Fibroblast of lung (primary cell): Measurements from ENCODE around the gene OVOL1. TPM values are rescaled to one million over a fixed set of nuclear protein-coding genes. Genes with fewer than 3 reads are reported as not detected.

Experiments used
- DNase-seq, 2 donors: peaks; one replicate each; pipeline versions ENCODE4 v3.0.0 to v3.0.0-alpha.2; 2010; ENCODE audit warnings: low read depth in 2 of 2
- H2AFZ ChIP-seq: 2 replicates; pipeline ENCODE4 v1.5.1; 2012; ENCODE audit warnings: low read length, control low read depth, inconsistent platforms
- H3K27ac ChIP-seq: 2 replicates; pipeline ENCODE4 v1.5.1; 2011; ENCODE audit warnings: low read length, control low read depth; ENCODE audit not compliant: insufficient read depth
- H3K27me3 ChIP-seq: 2 replicates; pipeline ENCODE4 v1.5.1; 2011; ENCODE audit warnings: mild to moderate bottlenecking, low read length; ENCODE audit not compliant: control insufficient read depth, insufficient read depth
- H3K36me3 ChIP-seq: 2 replicates; pipeline ENCODE4 v1.5.1; 2011; ENCODE audit warnings: low read length; ENCODE audit not compliant: control insufficient read depth, insufficient read depth
- H3K4me1 ChIP-seq: 2 replicates; pipeline ENCODE4 v1.5.1; 2011; ENCODE audit warnings: low read length; ENCODE audit not compliant: control insufficient read depth, insufficient read depth; ENCODE audit errors: extremely low read depth
- H3K4me2 ChIP-seq: 2 replicates; pipeline ENCODE4 v1.5.1; 2011; ENCODE audit warnings: low read length, control low read depth; ENCODE audit not compliant: insufficient read depth; ENCODE audit errors: extremely low read depth
- H3K4me3 ChIP-seq, 4 experiments: fragments of 200-600 bp in 1 of 4; sonication (generic) in 1 of 4; replicated peaks in 1 of 4; 2 replicates each; pipeline ENCODE4 v1.5.1; 2011 to 2016; ENCODE audit warnings: low read length in 4 of 4, low read depth in 3 of 4, mild to moderate bottlenecking in 3 of 4, control low read depth in 2 of 4, inconsistent platforms in 1 of 4, mixed read lengths in 1 of 4; ENCODE audit not compliant: insufficient read depth in 1 of 4; ENCODE audit errors: control extremely low read depth in 1 of 4
- H3K79me2 ChIP-seq: 2 replicates; pipeline ENCODE4 v1.5.1; 2012; ENCODE audit warnings: mild to moderate bottlenecking, low read length, inconsistent platforms; ENCODE audit not compliant: control insufficient read depth, insufficient read depth
- H3K9ac ChIP-seq: 2 replicates; pipeline ENCODE4 v1.5.1; 2011; ENCODE audit warnings: mild to moderate bottlenecking, low read length, control low read depth; ENCODE audit not compliant: insufficient read depth
- H3K9me3 ChIP-seq: 2 replicates; pipeline ENCODE4 v1.5.1; 2012; ENCODE audit warnings: low read depth, low read length; ENCODE audit not compliant: control insufficient read depth, insufficient read depth
- H4K20me1 ChIP-seq: 2 replicates; pipeline ENCODE4 v1.5.1; 2011; ENCODE audit warnings: low read length; ENCODE audit not compliant: control insufficient read depth, insufficient read depth; ENCODE audit errors: extremely low read depth
- CTCF ChIP-seq, 2 donors: IDR thresholded peaks in 1 of 2; conservative IDR thresholded peaks in 1 of 2; 1 replicate in 1 of 2; 2 replicates in 1 of 2; pipeline ENCODE4 v1.5.1; 2011 to 2012; ENCODE audit warnings: low read length in 2 of 2, control low read depth in 1 of 2, inconsistent platforms in 1 of 2, low read depth in 1 of 2, mild to moderate bottlenecking in 1 of 2
- EZH2 ChIP-seq: IDR thresholded peaks from 2 replicates; pipeline ENCODE4 v1.5.1; 2012; ENCODE audit warnings: low read length, control low read depth, mild to moderate bottlenecking; ENCODE audit errors: missing control alignments
- polyA plus RNA-seq, 2 donors: library from polyadenylated mRNA; depleted of rRNA in 1 of 2; stranded (reverse) in 1 of 2; unstranded in 1 of 2; fragments of >200 nt; gene quantifications; 2 replicates each; pipeline ENCODE4 v1.2.1, GENCODE V29; 2011 to 2012; ENCODE audit warnings: missing spikeins in 1 of 2
- total RNA-seq: library from RNA; depleted of rRNA; stranded (reverse); fragments of >200 nt; gene quantifications from 2 replicates; pipeline ENCODE4 v1.2.1, GENCODE V29; 2014

OVOL1 gene
- total and polyA plus RNA-seq, 2 donors (not counting 1 experiment from before 2014, with no cell fraction given) = not detected

GRCh38 chr11:65777241-65777640, 9.6 kb upstream of the OVOL1 start:
- Histone ChIP-seq H3K9me3 (no peaks in the 10 kb centered on the region), H3K9ac (no peak overlapping the region), H3K79me2 (peaks cover 11% of the 10 kb centered on the region), H3K27me3 (no peaks in the 10 kb centered on the region), H3K4me3 (no peak overlapping the region), H3K27ac (no peak overlapping the region), H3K4me2 (no peak overlapping the region), H3K4me1 (peaks cover 4% of the 10 kb centered on the region), H2AFZ (no peak overlapping the region), H4K20me1 (no peaks in the 10 kb centered on the region), H3K36me3 (peaks cover 17% of the 10 kb centered on the region)
- no peak for TF ChIP-seq EZH2
- no peak for TF ChIP-seq CTCF (conservative IDR thresholded peaks at IDR 0.05 in 1 of 2, IDR thresholded peaks at IDR 0.05 in 1 of 2; ENCODE audit: low read depth in 1 of 2, low read length in 2 of 2)
- DNase-seq = no peak

DNA sequence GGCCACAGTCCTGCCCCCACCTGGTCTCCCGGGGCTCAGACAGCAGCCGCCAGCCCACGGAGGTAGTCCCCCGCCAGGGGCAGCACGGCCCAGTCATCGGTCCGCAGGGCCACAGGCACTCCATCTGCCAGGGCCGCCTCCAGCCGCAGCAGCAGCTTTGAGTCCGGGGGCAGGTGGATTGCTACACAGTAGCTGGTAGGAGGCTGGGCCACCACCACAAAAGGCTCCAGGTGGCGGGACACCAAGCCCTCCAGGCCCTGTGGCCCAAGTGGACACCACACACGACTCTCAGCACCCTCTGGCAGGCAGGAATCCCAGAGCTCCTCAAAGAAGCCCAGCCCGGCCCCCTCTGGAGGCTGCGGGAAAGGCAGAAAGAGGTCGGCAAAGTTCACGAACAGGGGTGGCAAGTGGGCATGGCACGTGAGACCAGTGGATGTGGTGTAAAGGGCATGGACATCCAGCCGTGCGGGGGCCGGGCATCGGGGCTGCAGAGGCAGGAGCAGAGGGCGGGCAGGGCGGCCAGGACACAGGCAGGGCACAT, 9.0 kb upstream of the OVOL1 start:
- H3K4me1 ChIP-seq = peaks cover 4% of the 10 kb centered on the region
- peaks cover 11% of the 10 kb centered on the region for H3K79me2 ChIP-seq
- H2AFZ ChIP-seq = no peak overlapping the region
- no peak overlapping the region for H3K4me2 ChIP-seq
- H3K9me3 ChIP-seq = no peaks in the 10 kb centered on the region
- DNase-seq = no peak
- no peak for TF ChIP-seq EZH2
- no peak for TF ChIP-seq CTCF (conservative IDR thresholded peaks at IDR 0.05 in 1 of 2, IDR thresholded peaks at IDR 0.05 in 1 of 2; ENCODE audit: low read depth in 1 of 2, low read length in 2 of 2)
- no peak overlapping the region for H3K27ac ChIP-seq
- no peaks in the 10 kb centered on the region for H4K20me1 ChIP-seq
- H3K9ac ChIP-seq = no peak overlapping the region
- H3K4me3 ChIP-seq = no peak overlapping the region
- peaks cover 4% of the 10 kb centered on the region for H3K27me3 ChIP-seq
- H3K36me3 ChIP-seq = peaks cover 17% of the 10 kb centered on the region

DNA sequence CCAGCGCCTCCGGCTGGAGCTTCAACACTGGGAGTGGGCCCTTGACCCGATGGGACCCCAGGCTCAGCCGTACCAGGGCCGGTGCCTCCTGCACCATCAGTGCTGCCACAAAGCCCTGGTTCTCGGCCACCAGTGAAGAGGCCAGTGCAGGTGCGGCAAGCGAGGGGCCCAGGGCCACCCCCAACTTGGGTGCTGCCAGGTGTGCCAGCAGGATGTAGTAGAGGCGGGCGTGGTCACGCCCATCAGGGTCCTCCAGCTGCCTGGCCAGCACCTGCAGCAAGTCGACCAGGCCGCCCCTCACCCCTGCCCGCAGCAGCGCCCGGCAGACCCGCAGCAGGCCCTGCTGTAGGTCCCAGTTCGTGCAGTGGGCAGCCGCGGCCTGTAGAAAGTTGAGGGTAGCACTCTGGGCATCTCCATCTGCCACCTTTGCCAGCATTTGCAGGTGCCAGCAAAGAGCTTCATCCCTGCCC, 8.4 kb upstream of the OVOL1 start:
- no peak overlapping the region for H3K4me2 ChIP-seq
- TF ChIP-seq EZH2 (no peak), CTCF (conservative IDR thresholded peaks at IDR 0.05 in 1 of 2, IDR thresholded peaks at IDR 0.05 in 1 of 2; ENCODE audit: low read depth in 1 of 2, low read length in 2 of 2) (no peak)
- peaks cover 4% of the 10 kb centered on the region for H3K4me1 ChIP-seq
- no peaks in the 10 kb centered on the region for H4K20me1 ChIP-seq
- no peak overlapping the region for H3K27ac ChIP-seq
- no peaks in the 10 kb centered on the region for H3K9me3 ChIP-seq
- H3K4me3 ChIP-seq = no peak overlapping the region
- no peak overlapping the region for H3K9ac ChIP-seq
- H3K27me3 ChIP-seq = peaks cover 5% of the 10 kb centered on the region
- peaks cover 17% of the 10 kb centered on the region for H3K36me3 ChIP-seq
- no peak overlapping the region for H2AFZ ChIP-seq
- no peak for DNase-seq
- peaks cover 11% of the 10 kb centered on the region for H3K79me2 ChIP-seq
